Karpas-422 (cell line): ENCODE data around the gene ZNF774. TPM values are rescaled to one million over a fixed set of nuclear protein-coding genes. Genes with fewer than 3 reads are reported as not detected.

Experiments used
- DNase-seq: peaks from one replicate; pipeline ENCODE4 v3.0.0-alpha.2; 2015
- H2AFZ ChIP-seq: fragments of 200-600 bp; sonication (generic); 2 replicates; pipeline ENCODE4 v1.6.1; 2014; ENCODE audit warnings: antibody characterized with exemption, low read length, mixed read lengths
- H3K27ac ChIP-seq: fragments of 200-600 bp; sonication (generic); 2 replicates; pipeline ENCODE4 v1.5.1; 2014; ENCODE audit warnings: mild to moderate bottlenecking, low read length, moderate library complexity
- H3K27me3 ChIP-seq: fragments of 200-600 bp; sonication (generic); 2 replicates; pipeline ENCODE4 v1.6.1; 2014; ENCODE audit warnings: low read length, mixed read lengths
- H3K36me3 ChIP-seq: fragments of 200-600 bp; sonication (generic); 2 replicates; pipeline ENCODE4 v1.6.1; 2014; ENCODE audit warnings: low read length, mixed read lengths; ENCODE audit not compliant: insufficient read depth
- H3K4me1 ChIP-seq: fragments of 200-600 bp; sonication (generic); 2 replicates; pipeline ENCODE4 v1.6.1; 2014; ENCODE audit warnings: mild to moderate bottlenecking, low read length, mixed read lengths
- H3K4me2 ChIP-seq: fragments of 200-600 bp; sonication (generic); 2 replicates; pipeline ENCODE4 v1.6.1; 2014; ENCODE audit warnings: low read length, low read depth, mild to moderate bottlenecking; ENCODE audit not compliant: poor library complexity, severe bottlenecking
- H3K4me3 ChIP-seq: fragments of 200-600 bp; sonication (generic); 2 replicates; pipeline ENCODE4 v1.5.1; 2014; ENCODE audit warnings: mild to moderate bottlenecking, antibody characterized with exemption, low read length, mixed read lengths
- H3K79me2 ChIP-seq: fragments of 200-600 bp; sonication (generic); 2 replicates; pipeline ENCODE4 v1.6.1; 2014; ENCODE audit warnings: mild to moderate bottlenecking, low read length, mixed read lengths
- H3K9ac ChIP-seq: fragments of 200-600 bp; sonication (generic); 2 replicates; pipeline ENCODE4 v1.6.0; 2014; ENCODE audit warnings: low read length
- H3K9me2 ChIP-seq: fragments of 200-600 bp; sonication (generic), shearing (Covaris generic); replicated peaks from 2 replicates; pipeline ENCODE4 v1.6.0; 2014; ENCODE audit warnings: mild to moderate bottlenecking, low read length, moderate library complexity; ENCODE audit not compliant: insufficient read depth
- H3K9me3 ChIP-seq: fragments of 300-700, 200-600 bp; sonication (generic); 2 replicates; pipeline ENCODE4 v1.6.1; 2014; ENCODE audit warnings: low read length, mixed read lengths
- H4K20me1 ChIP-seq: fragments of 200-600 bp; sonication (generic); 2 replicates; pipeline ENCODE4 v1.6.1; 2014; ENCODE audit warnings: mild to moderate bottlenecking, antibody characterized with exemption, low read length, low read depth; ENCODE audit not compliant: insufficient read depth
- total RNA-seq: library from RNA; depleted of rRNA; stranded (reverse); fragments of >200 nt; shearing (Covaris generic); gene quantifications from 2 replicates; pipeline ENCODE4 v1.2.3, GENCODE V29; 2014; ENCODE audit warnings: low replicate concordance

The ZNF774 gene
- total RNA-seq, 1 experiment from 2014 or later: 0.34 TPM

GRCh38 chr15:90318591-90318990 is 33.5 kb upstream of the ZNF774 start:
- no peaks in the 10 kb centered on the region for H3K9me2 ChIP-seq
- no peak overlapping the region for H2AFZ ChIP-seq
- H3K4me1 ChIP-seq: peaks cover 4% of the 10 kb centered on the region; the same call in 1 of the 2 replicates
- no peak overlapping the region for H3K4me3 ChIP-seq
- H3K27ac ChIP-seq: no peak overlapping the region
- no peaks in the 10 kb centered on the region for H3K36me3 ChIP-seq
- DNase-seq: no peak
- no peaks in the 10 kb centered on the region for H4K20me1 ChIP-seq
- H3K4me2 ChIP-seq: no peak overlapping the region
- no peaks in the 10 kb centered on the region for H3K27me3 ChIP-seq
- H3K9me3 ChIP-seq: no peaks in the 10 kb centered on the region
- H3K79me2 ChIP-seq: no peaks in the 10 kb centered on the region
- H3K9ac ChIP-seq: no peak overlapping the region

GRCh38 chr15:90320062-90320884 is 31.8 kb upstream of the ZNF774 start:
- H3K27me3 ChIP-seq: no peaks in the 10 kb centered on the region
- peak overlapping the region; percentile 41 for H3K4me2 ChIP-seq
- H2AFZ ChIP-seq: no peak overlapping the region
- H3K79me2 ChIP-seq: no peaks in the 10 kb centered on the region
- H3K4me1 ChIP-seq: peaks cover 4% of the 10 kb centered on the region; the same call in 1 of the 2 replicates
- no peaks in the 10 kb centered on the region for H3K9me3 ChIP-seq
- no peaks in the 10 kb centered on the region for H3K9me2 ChIP-seq
- peak; percentile 89 for DNase-seq
- H3K9ac ChIP-seq: 0 out of 2 replicates have a peak overlapping the region, but pooled peaks have one; percentile 22
- H4K20me1 ChIP-seq: no peaks in the 10 kb centered on the region
- H3K27ac ChIP-seq: no peak overlapping the region
- H3K4me3 ChIP-seq: no peak overlapping the region
- H3K36me3 ChIP-seq: no peaks in the 10 kb centered on the region

- no peaks in the 10 kb centered on the region for H3K36me3 ChIP-seq
- DNase-seq: no peak
- no peaks in the 10 kb centered on the region for H3K9me2 ChIP-seq
- no peaks in the 10 kb centered on the region for H4K20me1 ChIP-seq
- H3K27me3 ChIP-seq: no peaks in the 10 kb centered on the region
- H3K9ac ChIP-seq: no peak overlapping the region
- no peaks in the 10 kb centered on the region for H3K9me3 ChIP-seq
- H3K27ac ChIP-seq: no peak overlapping the region
- no peak overlapping the region for H3K4me2 ChIP-seq
- no peak overlapping the region for H3K4me3 ChIP-seq
- H3K79me2 ChIP-seq: no peaks in the 10 kb centered on the region
- peaks cover 4% of the 10 kb centered on the region; the same call in 1 of the 2 replicates for H3K4me1 ChIP-seq
- H2AFZ ChIP-seq: no peak overlapping the region
Measured at GRCh38 chr15:90320885-90321278, 31.2 kb upstream of the ZNF774 start.

GRCh38 chr15:90322538-90322937 is 29.5 kb upstream of the ZNF774 start:
- H3K9me2 ChIP-seq: no peaks in the 10 kb centered on the region

GRCh38 chr15:90325726-90326125 is 26.4 kb upstream of the ZNF774 start:
- Histone ChIP-seq H4K20me1 (no peaks in the 10 kb centered on the region), H3K36me3 (no peaks in the 10 kb centered on the region), H3K9ac (no peak overlapping the region), H3K4me3 (no peak overlapping the region), H3K27ac (no peak overlapping the region), H3K4me1 (no peaks in the 10 kb centered on the region), H3K4me2 (no peak overlapping the region), H3K27me3 (no peaks in the 10 kb centered on the region), H2AFZ (no peak overlapping the region), H3K79me2 (no peaks in the 10 kb centered on the region), H3K9me3 (no peaks in the 10 kb centered on the region), H3K9me2 (no peaks in the 10 kb centered on the region)
- no peak for DNase-seq

More at GRCh38 chr15:90322538-90322937, 29.5 kb upstream of the ZNF774 start:
- H4K20me1 ChIP-seq: no peaks in the 10 kb centered on the region
- 0 out of 2 replicates have a peak overlapping the region, but pooled peaks have one; percentile 27 for H2AFZ ChIP-seq
- H3K27ac ChIP-seq: no peak overlapping the region
- H3K9me3 ChIP-seq: no peaks in the 10 kb centered on the region
- H3K79me2 ChIP-seq: no peaks in the 10 kb centered on the region
- no peaks in the 10 kb centered on the region for H3K27me3 ChIP-seq
- no peak overlapping the region for H3K4me2 ChIP-seq
- H3K36me3 ChIP-seq: no peaks in the 10 kb centered on the region
- no peak overlapping the region for H3K4me3 ChIP-seq
- H3K9ac ChIP-seq: no peak overlapping the region
- H3K4me1 ChIP-seq: peaks cover 4% of the 10 kb centered on the region; the same call in 1 of the 2 replicates
- no peak for DNase-seq

- no peak for DNase-seq
- Histone ChIP-seq H3K4me3 (no peak overlapping the region), H3K9me3 (no peaks in the 10 kb centered on the region), H3K4me2 (no peak overlapping the region), H3K27ac (no peak overlapping the region), H3K4me1 (no peaks in the 10 kb centered on the region), H3K36me3 (no peaks in the 10 kb centered on the region), H4K20me1 (no peaks in the 10 kb centered on the region), H3K9me2 (no peaks in the 10 kb centered on the region), H3K27me3 (no peaks in the 10 kb centered on the region), H3K79me2 (no peaks in the 10 kb centered on the region), H2AFZ (no peak overlapping the region), H3K9ac (no peak overlapping the region)
Measured at GRCh38 chr15:90326441-90326840, 25.6 kb upstream of the ZNF774 start.

GRCh38 chr15:90327311-90327710 is 24.8 kb upstream of the ZNF774 start:
- no peak overlapping the region for H3K4me2 ChIP-seq
- no peak for DNase-seq
- no peaks in the 10 kb centered on the region for H4K20me1 ChIP-seq

GRCh38 chr15:90334304-90334731 is 17.8 kb upstream of the ZNF774 start:
- no peaks in the 10 kb centered on the region for H3K9me3 ChIP-seq
- H3K36me3 ChIP-seq: no peaks in the 10 kb centered on the region
- H3K4me3 ChIP-seq: no peak overlapping the region
- H3K9ac ChIP-seq: no peak overlapping the region
- no peaks in the 10 kb centered on the region for H3K79me2 ChIP-seq
- no peaks in the 10 kb centered on the region for H3K27me3 ChIP-seq
- DNase-seq: no peak
- no peaks in the 10 kb centered on the region for H3K9me2 ChIP-seq
- no peak overlapping the region for H3K4me2 ChIP-seq
- no peak overlapping the region for H2AFZ ChIP-seq
- H3K4me1 ChIP-seq: no peaks in the 10 kb centered on the region; the same call in 1 of the 2 replicates
- no peaks in the 10 kb centered on the region for H4K20me1 ChIP-seq
- no peak overlapping the region for H3K27ac ChIP-seq

More at GRCh38 chr15:90327311-90327710, 24.8 kb upstream of the ZNF774 start:
- Histone ChIP-seq H3K4me3 (no peak overlapping the region), H3K4me1 (no peaks in the 10 kb centered on the region), H3K9ac (no peak overlapping the region), H3K36me3 (no peaks in the 10 kb centered on the region), H3K9me3 (no peaks in the 10 kb centered on the region), H2AFZ (no peak overlapping the region), H3K79me2 (no peaks in the 10 kb centered on the region), H3K9me2 (no peaks in the 10 kb centered on the region), H3K27me3 (no peaks in the 10 kb centered on the region), H3K27ac (no peak overlapping the region)
